Fibroblast of lung (primary cell): ENCODE results near the gene CEP152. TPM values are rescaled to one million over a fixed set of nuclear protein-coding genes. Genes with fewer than 3 reads are reported as not detected.
A peak's percentile ranks its signal among the peaks of the same experiment; 100 is the strongest.

Source experiments
- DNase-seq, 2 donors: peaks; one replicate each; pipeline versions ENCODE4 v3.0.0 to v3.0.0-alpha.2; 2010; ENCODE audit warnings: low read depth in 2 of 2
- H2AFZ ChIP-seq: 2 replicates; pipeline ENCODE4 v1.5.1; 2012; ENCODE audit warnings: low read length, control low read depth, inconsistent platforms
- H3K27ac ChIP-seq: 2 replicates; pipeline ENCODE4 v1.5.1; 2011; ENCODE audit warnings: low read length, control low read depth; ENCODE audit not compliant: insufficient read depth
- H3K27me3 ChIP-seq: 2 replicates; pipeline ENCODE4 v1.5.1; 2011; ENCODE audit warnings: mild to moderate bottlenecking, low read length; ENCODE audit not compliant: control insufficient read depth, insufficient read depth
- H3K36me3 ChIP-seq: 2 replicates; pipeline ENCODE4 v1.5.1; 2011; ENCODE audit warnings: low read length; ENCODE audit not compliant: control insufficient read depth, insufficient read depth
- H3K4me1 ChIP-seq: 2 replicates; pipeline ENCODE4 v1.5.1; 2011; ENCODE audit warnings: low read length; ENCODE audit not compliant: control insufficient read depth, insufficient read depth; ENCODE audit errors: extremely low read depth
- H3K4me2 ChIP-seq: 2 replicates; pipeline ENCODE4 v1.5.1; 2011; ENCODE audit warnings: low read length, control low read depth; ENCODE audit not compliant: insufficient read depth; ENCODE audit errors: extremely low read depth
- H3K4me3 ChIP-seq, 4 experiments: fragments of 200-600 bp in 1 of 4; sonication (generic) in 1 of 4; replicated peaks in 1 of 4; 2 replicates each; pipeline ENCODE4 v1.5.1; 2011 to 2016; ENCODE audit warnings: low read length in 4 of 4, low read depth in 3 of 4, mild to moderate bottlenecking in 3 of 4, control low read depth in 2 of 4, inconsistent platforms in 1 of 4, mixed read lengths in 1 of 4; ENCODE audit not compliant: insufficient read depth in 1 of 4; ENCODE audit errors: control extremely low read depth in 1 of 4
- H3K79me2 ChIP-seq: 2 replicates; pipeline ENCODE4 v1.5.1; 2012; ENCODE audit warnings: mild to moderate bottlenecking, low read length, inconsistent platforms; ENCODE audit not compliant: control insufficient read depth, insufficient read depth
- H3K9ac ChIP-seq: 2 replicates; pipeline ENCODE4 v1.5.1; 2011; ENCODE audit warnings: mild to moderate bottlenecking, low read length, control low read depth; ENCODE audit not compliant: insufficient read depth
- H3K9me3 ChIP-seq: 2 replicates; pipeline ENCODE4 v1.5.1; 2012; ENCODE audit warnings: low read depth, low read length; ENCODE audit not compliant: control insufficient read depth, insufficient read depth
- H4K20me1 ChIP-seq: 2 replicates; pipeline ENCODE4 v1.5.1; 2011; ENCODE audit warnings: low read length; ENCODE audit not compliant: control insufficient read depth, insufficient read depth; ENCODE audit errors: extremely low read depth
- CTCF ChIP-seq, 2 donors: IDR thresholded peaks in 1 of 2; conservative IDR thresholded peaks in 1 of 2; 1 replicate in 1 of 2; 2 replicates in 1 of 2; pipeline ENCODE4 v1.5.1; 2011 to 2012; ENCODE audit warnings: low read length in 2 of 2, control low read depth in 1 of 2, inconsistent platforms in 1 of 2, low read depth in 1 of 2, mild to moderate bottlenecking in 1 of 2
- EZH2 ChIP-seq: IDR thresholded peaks from 2 replicates; pipeline ENCODE4 v1.5.1; 2012; ENCODE audit warnings: low read length, control low read depth, mild to moderate bottlenecking; ENCODE audit errors: missing control alignments
- polyA plus RNA-seq, 2 donors: library from polyadenylated mRNA; depleted of rRNA in 1 of 2; stranded (reverse) in 1 of 2; unstranded in 1 of 2; fragments of >200 nt; gene quantifications; 2 replicates each; pipeline ENCODE4 v1.2.1, GENCODE V29; 2011 to 2012; ENCODE audit warnings: missing spikeins in 1 of 2
- total RNA-seq: library from RNA; depleted of rRNA; stranded (reverse); fragments of >200 nt; gene quantifications from 2 replicates; pipeline ENCODE4 v1.2.1, GENCODE V29; 2014

CEP152 gene
- total and polyA plus RNA-seq, 2 donors (not counting 1 experiment from before 2014, with no cell fraction given) = 0.72 to 7.8 TPM

- Histone ChIP-seq H3K4me3 (no peak overlapping the region), H3K4me1 (no peaks in the 10 kb centered on the region), H3K79me2 (no peaks in the 10 kb centered on the region), H3K9me3 (no peaks in the 10 kb centered on the region), H2AFZ (no peak overlapping the region), H3K36me3 (no peaks in the 10 kb centered on the region), H3K9ac (no peak overlapping the region), H3K27ac (no peak overlapping the region), H3K27me3 (no peaks in the 10 kb centered on the region), H4K20me1 (no peaks in the 10 kb centered on the region), H3K4me2 (no peak overlapping the region)
- DNase-seq = no peak
- TF ChIP-seq CTCF (conservative IDR thresholded peaks at IDR 0.05 in 1 of 2, IDR thresholded peaks at IDR 0.05 in 1 of 2; ENCODE audit: low read depth in 1 of 2, low read length in 2 of 2) (no peak), EZH2 (no peak)
Measured at GRCh38 chr15:48705381-48705780, 105.5 kb downstream of the CEP152 start.

- H3K79me2 ChIP-seq = no peaks in the 10 kb centered on the region
- no peak overlapping the region for H2AFZ ChIP-seq
- H3K36me3 ChIP-seq = no peaks in the 10 kb centered on the region
Measured at GRCh38 chr15:48703544-48703943, 107.3 kb downstream of the CEP152 start.

GRCh38 chr15:48702569-48703236 lies 108.2 kb downstream of the CEP152 start:
- H3K9me3 ChIP-seq = no peaks in the 10 kb centered on the region
- DNase-seq = peak in 1 of 2 donors; percentile 51
- TF ChIP-seq CTCF (conservative IDR thresholded peaks at IDR 0.05 in 1 of 2, IDR thresholded peaks at IDR 0.05 in 1 of 2; ENCODE audit: low read depth in 1 of 2, low read length in 2 of 2) (no peak), EZH2 (no peak)
- H3K27me3 ChIP-seq = no peaks in the 10 kb centered on the region
- no peak overlapping the region for H3K9ac ChIP-seq
- H3K4me2 ChIP-seq = no peak overlapping the region
- no peaks in the 10 kb centered on the region for H4K20me1 ChIP-seq
- no peaks in the 10 kb centered on the region for H3K79me2 ChIP-seq
- no peak overlapping the region for H2AFZ ChIP-seq
- no peak overlapping the region for H3K4me3 ChIP-seq
- H3K36me3 ChIP-seq = no peaks in the 10 kb centered on the region
- no peak overlapping the region for H3K27ac ChIP-seq
- no peaks in the 10 kb centered on the region for H3K4me1 ChIP-seq

More at GRCh38 chr15:48703544-48703943, 107.3 kb downstream of the CEP152 start:
- no peak overlapping the region for H3K9ac ChIP-seq
- TF ChIP-seq CTCF (conservative IDR thresholded peaks at IDR 0.05 in 1 of 2, IDR thresholded peaks at IDR 0.05 in 1 of 2; ENCODE audit: low read depth in 1 of 2, low read length in 2 of 2) (no peak), EZH2 (no peak)
- peak; percentile 35 to 85 for DNase-seq
- no peaks in the 10 kb centered on the region for H3K4me1 ChIP-seq
- no peaks in the 10 kb centered on the region for H3K27me3 ChIP-seq
- no peak overlapping the region for H3K4me3 ChIP-seq
- H3K27ac ChIP-seq = no peak overlapping the region
- H4K20me1 ChIP-seq = no peaks in the 10 kb centered on the region
- no peaks in the 10 kb centered on the region for H3K9me3 ChIP-seq
- no peak overlapping the region for H3K4me2 ChIP-seq
